ENCODE results near the gene TMEM134.

The TMEM134 gene

GRCh38 chr11:67500831-67501715, 32.0 kb upstream of the TMEM134 start:
- DNase-seq, result peak in 1 of 2 donors; percentile 8

- DNase-seq, result no peak
Measured at GRCh38 chr11:67500484-67500821, 31.4 kb upstream of the TMEM134 start.

GRCh38 chr11:67499808-67500483, 30.9 kb upstream of the TMEM134 start:
- no peak for DNase-seq

- DNase-seq, result no peak
Measured at GRCh38 chr11:67498544-67498972, 29.5 kb upstream of the TMEM134 start.

GRCh38 chr11:67497656-67498291, 28.7 kb upstream of the TMEM134 start:
- DNase-seq, result no peak

- no peak for DNase-seq
Measured at GRCh38 chr11:67496113-67496512, 27.1 kb upstream of the TMEM134 start.

GRCh38 chr11:67495234-67496005, 26.4 kb upstream of the TMEM134 start:
- no peak for DNase-seq

- no peak for DNase-seq
Measured at GRCh38 chr11:67494371-67495233, 25.6 kb upstream of the TMEM134 start.

- no peak for DNase-seq
Measured at GRCh38 chr11:67493548-67494370, 24.7 kb upstream of the TMEM134 start.

GRCh38 chr11:67492801-67493547, 23.9 kb upstream of the TMEM134 start:
- DNase-seq, result no peak

- DNase-seq, result no peak
Measured at GRCh38 chr11:67492069-67492727, 23.1 kb upstream of the TMEM134 start.

- DNase-seq, result no peak
Measured at GRCh38 chr11:67491276-67492068, 22.4 kb upstream of the TMEM134 start.

GRCh38 chr11:67490727-67491065, 21.6 kb upstream of the TMEM134 start:
- no peak for DNase-seq

GRCh38 chr11:67489885-67490726, 21.1 kb upstream of the TMEM134 start:
- DNase-seq, result no peak

GRCh38 chr11:67489203-67489884, 20.3 kb upstream of the TMEM134 start:
- DNase-seq, result no peak

- no peak for DNase-seq
Measured at GRCh38 chr11:67486481-67487195, 17.6 kb upstream of the TMEM134 start.

Data from bone marrow (tissue), 2 donors.